SU-DHL-6 (cell line): ENCODE results near the gene INAVA.

Source experiments
- H2AFZ ChIP-seq: fragments of 200-600 bp; sonication (generic); 2 replicates; pipeline ENCODE4 v1.6.1; 2014; ENCODE audit warnings: low read depth, mild to moderate bottlenecking, moderate library complexity, mixed read lengths, antibody characterized with exemption, low read length; ENCODE audit not compliant: severe bottlenecking
- H3F3A ChIP-seq: fragments of 200-600 bp; shearing (Covaris generic); 2 replicates; pipeline ENCODE4 v1.6.0; 2016; ENCODE audit warnings: antibody characterized with exemption, mild to moderate bottlenecking; ENCODE audit not compliant: insufficient read depth
- H3K27ac ChIP-seq: fragments of 200-600 bp; sonication (generic); 2 replicates; pipeline ENCODE4 v1.5.1; 2016; ENCODE audit warnings: low read depth, mild to moderate bottlenecking, low read length, moderate library complexity, mixed read lengths
- H3K27me3 ChIP-seq: fragments of 200-600 bp; sonication (generic), shearing (Covaris generic); 2 replicates; pipeline ENCODE4 v1.6.0; 2014; ENCODE audit warnings: mild to moderate bottlenecking, low read length
- H3K36me3 ChIP-seq: fragments of 200-600 bp; sonication (generic); 2 replicates; pipeline ENCODE4 v1.6.1; 2014; ENCODE audit warnings: mild to moderate bottlenecking, low read length, mixed read lengths
- H3K4me2 ChIP-seq: fragments of 300-600, 200-600 bp; shearing (Covaris generic), sonication (generic); 2 replicates; pipeline ENCODE4 v1.6.0; 2014; ENCODE audit warnings: low read length, low read depth, mild to moderate bottlenecking; ENCODE audit not compliant: poor library complexity, severe bottlenecking
- H3K4me3 ChIP-seq: fragments of 200-600 bp; sonication (generic); 2 replicates; pipeline ENCODE4 v1.5.1; 2014; ENCODE audit warnings: antibody characterized with exemption, low read length, mild to moderate bottlenecking, mixed read lengths; ENCODE audit not compliant: insufficient read depth, poor library complexity, severe bottlenecking
- H3K79me2 ChIP-seq: fragments of 200-600 bp; sonication (generic); 2 replicates; pipeline ENCODE4 v1.6.1; 2014; ENCODE audit warnings: mild to moderate bottlenecking, low read length, moderate library complexity; ENCODE audit not compliant: insufficient read depth
- H3K9ac ChIP-seq: fragments of 200-600 bp; sonication (generic); 2 replicates; pipeline ENCODE4 v1.7.0; 2014; ENCODE audit warnings: mild to moderate bottlenecking, low read length
- H3K9me2 ChIP-seq: fragments of 200-600 bp; sonication (generic); replicated peaks from 2 replicates; pipeline ENCODE4 v1.6.1; 2014; ENCODE audit warnings: low read length; ENCODE audit not compliant: insufficient read depth
- H3K9me3 ChIP-seq: fragments of 200-600 bp; sonication (generic); 2 replicates; pipeline ENCODE4 v1.6.1; 2014; ENCODE audit warnings: low read length, mixed read lengths; ENCODE audit not compliant: insufficient read depth
- H4K20me1 ChIP-seq: fragments of 200-600 bp; sonication (generic); 2 replicates; pipeline ENCODE4 v1.6.1; 2014; ENCODE audit warnings: low read depth, mild to moderate bottlenecking, antibody characterized with exemption, low read length, moderate library complexity, mixed read lengths
- EZH2phosphoT487 ChIP-seq: fragments of 200-600 bp; sonication (generic), shearing (Covaris generic); conservative IDR thresholded peaks from 2 replicates; pipeline ENCODE4 v1.6.1; 2018; ENCODE audit warnings: mild to moderate bottlenecking, antibody characterized with exemption, low read length, moderate library complexity, mixed read lengths
- TF ChIP-seq, protein P1 (sequence below): fragments of 200-600 bp; sonication (generic); IDR thresholded peaks from one replicate; pipeline ENCODE4 v1.5.1; 2017; ENCODE audit warnings: antibody characterized with exemption, mild to moderate bottlenecking, low read length, moderate library complexity; ENCODE audit not compliant: insufficient read depth, poor library complexity, severe bottlenecking

The INAVA gene

DNA sequence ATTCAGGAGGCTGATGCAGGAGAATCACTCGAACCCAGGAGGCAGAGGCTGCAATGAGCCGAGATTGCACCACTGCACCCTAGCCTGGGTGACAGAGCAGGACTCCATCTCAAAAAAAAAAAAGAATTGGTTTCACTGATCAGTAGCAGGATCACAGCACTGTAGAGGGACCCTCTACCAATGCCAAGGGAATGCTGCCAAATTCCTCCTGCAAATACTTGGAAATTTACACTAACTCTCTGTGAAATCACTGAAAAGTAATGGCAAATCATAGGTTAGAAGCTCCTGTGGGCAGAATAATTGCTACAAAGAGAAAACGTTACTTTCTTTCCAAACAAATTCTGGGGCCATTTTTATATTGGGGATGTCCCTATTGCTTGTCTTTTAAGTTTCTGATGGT lies 28.6 kb upstream of the INAVA start:
- H3K4me3 ChIP-seq: no peak overlapping the region
- H3K9me3 ChIP-seq: no peaks in the 10 kb centered on the region
- no peaks in the 10 kb centered on the region for H3F3A ChIP-seq
- no peak overlapping the region for H3K27ac ChIP-seq
- no peaks in the 10 kb centered on the region for H4K20me1 ChIP-seq
- H3K9me2 ChIP-seq: no peaks in the 10 kb centered on the region
- H3K79me2 ChIP-seq: no peaks in the 10 kb centered on the region
- H3K4me2 ChIP-seq: no peak overlapping the region
- H3K9ac ChIP-seq: no peak overlapping the region
- H2AFZ ChIP-seq: no peak overlapping the region
- no peaks in the 10 kb centered on the region for H3K27me3 ChIP-seq
- TF ChIP-seq, protein P1, sequence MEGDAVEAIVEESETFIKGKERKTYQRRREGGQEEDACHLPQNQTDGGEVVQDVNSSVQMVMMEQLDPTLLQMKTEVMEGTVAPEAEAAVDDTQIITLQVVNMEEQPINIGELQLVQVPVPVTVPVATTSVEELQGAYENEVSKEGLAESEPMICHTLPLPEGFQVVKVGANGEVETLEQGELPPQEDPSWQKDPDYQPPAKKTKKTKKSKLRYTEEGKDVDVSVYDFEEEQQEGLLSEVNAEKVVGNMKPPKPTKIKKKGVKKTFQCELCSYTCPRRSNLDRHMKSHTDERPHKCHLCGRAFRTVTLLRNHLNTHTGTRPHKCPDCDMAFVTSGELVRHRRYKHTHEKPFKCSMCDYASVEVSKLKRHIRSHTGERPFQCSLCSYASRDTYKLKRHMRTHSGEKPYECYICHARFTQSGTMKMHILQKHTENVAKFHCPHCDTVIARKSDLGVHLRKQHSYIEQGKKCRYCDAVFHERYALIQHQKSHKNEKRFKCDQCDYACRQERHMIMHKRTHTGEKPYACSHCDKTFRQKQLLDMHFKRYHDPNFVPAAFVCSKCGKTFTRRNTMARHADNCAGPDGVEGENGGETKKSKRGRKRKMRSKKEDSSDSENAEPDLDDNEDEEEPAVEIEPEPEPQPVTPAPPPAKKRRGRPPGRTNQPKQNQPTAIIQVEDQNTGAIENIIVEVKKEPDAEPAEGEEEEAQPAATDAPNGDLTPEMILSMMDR: no peak
- no peak for TF ChIP-seq EZH2phosphoT487
- no peaks in the 10 kb centered on the region for H3K36me3 ChIP-seq

GRCh38 chr1:200866521-200866920 lies 28.2 kb upstream of the INAVA start:
- TF ChIP-seq, protein P1: no peak
- no peak for TF ChIP-seq EZH2phosphoT487
- no peak overlapping the region for H3K4me2 ChIP-seq
- H3F3A ChIP-seq: no peaks in the 10 kb centered on the region
- no peaks in the 10 kb centered on the region for H4K20me1 ChIP-seq
- no peaks in the 10 kb centered on the region for H3K27me3 ChIP-seq
- no peak overlapping the region for H2AFZ ChIP-seq
- no peaks in the 10 kb centered on the region for H3K9me3 ChIP-seq
- no peak overlapping the region for H3K4me3 ChIP-seq
- no peak overlapping the region for H3K9ac ChIP-seq
- no peaks in the 10 kb centered on the region for H3K36me3 ChIP-seq
- H3K9me2 ChIP-seq: no peaks in the 10 kb centered on the region
- no peak overlapping the region for H3K27ac ChIP-seq
- H3K79me2 ChIP-seq: no peaks in the 10 kb centered on the region

- no peaks in the 10 kb centered on the region for H3K9me2 ChIP-seq
- H3K27me3 ChIP-seq: no peaks in the 10 kb centered on the region
- no peak overlapping the region for H3K4me2 ChIP-seq
- H4K20me1 ChIP-seq: no peaks in the 10 kb centered on the region
- H3K9me3 ChIP-seq: no peaks in the 10 kb centered on the region
- no peaks in the 10 kb centered on the region for H3K79me2 ChIP-seq
- no peak overlapping the region for H3K27ac ChIP-seq
- TF ChIP-seq EZH2phosphoT487: no peak
- TF ChIP-seq, protein P1: no peak
- no peaks in the 10 kb centered on the region for H3F3A ChIP-seq
- H3K36me3 ChIP-seq: no peaks in the 10 kb centered on the region
- H3K9ac ChIP-seq: no peak overlapping the region
- no peak overlapping the region for H3K4me3 ChIP-seq
- H2AFZ ChIP-seq: no peak overlapping the region
Measured at GRCh38 chr1:200867018-200867811, 27.5 kb upstream of the INAVA start.
